Retina (tissue), 1 donor: ENCODE measurements around the gene ADRM1.

Experiments used
- DNase-seq: peaks from one replicate; pipeline ENCODE4 v3.0.0-alpha.2; 2016

ADRM1 gene

DNA sequence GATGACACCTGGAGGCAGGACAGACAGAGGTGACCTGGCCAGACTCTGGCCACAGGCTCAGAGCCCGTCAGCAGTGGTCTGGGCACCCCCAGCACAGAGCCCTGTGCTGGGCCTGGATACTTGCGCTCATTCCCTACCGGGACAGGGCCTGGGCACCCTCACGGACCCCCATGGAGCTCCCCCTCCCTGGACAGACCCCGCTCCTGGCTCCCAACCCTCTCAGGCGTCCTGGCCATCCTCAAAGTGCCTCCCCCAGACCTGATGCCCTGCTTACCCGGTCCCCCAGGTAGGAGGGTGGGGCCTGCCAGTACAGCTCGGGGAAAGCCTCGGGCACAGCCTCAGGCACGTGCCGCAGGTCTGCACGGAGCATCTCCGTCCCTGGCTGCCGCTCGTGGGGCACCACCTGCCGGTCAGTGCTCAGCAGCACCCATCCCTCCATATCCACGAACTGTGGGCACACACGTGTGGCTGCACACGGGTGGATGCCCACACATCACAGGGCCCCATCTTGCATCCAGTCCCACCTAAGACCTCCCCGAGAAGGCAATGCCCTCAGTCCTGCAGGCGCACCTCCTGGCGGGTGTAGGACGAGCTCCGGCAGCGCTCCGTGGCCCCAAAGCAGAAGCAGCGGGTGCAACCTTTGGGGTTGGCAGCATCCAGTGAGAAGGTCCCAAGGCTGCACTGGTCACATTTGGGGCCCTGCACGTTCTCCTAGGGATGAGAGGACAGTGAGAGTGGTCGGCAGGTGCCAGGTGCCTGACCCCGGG lies 24.3 kb downstream of the ADRM1 start:
- DNase-seq: no peak

DNA sequence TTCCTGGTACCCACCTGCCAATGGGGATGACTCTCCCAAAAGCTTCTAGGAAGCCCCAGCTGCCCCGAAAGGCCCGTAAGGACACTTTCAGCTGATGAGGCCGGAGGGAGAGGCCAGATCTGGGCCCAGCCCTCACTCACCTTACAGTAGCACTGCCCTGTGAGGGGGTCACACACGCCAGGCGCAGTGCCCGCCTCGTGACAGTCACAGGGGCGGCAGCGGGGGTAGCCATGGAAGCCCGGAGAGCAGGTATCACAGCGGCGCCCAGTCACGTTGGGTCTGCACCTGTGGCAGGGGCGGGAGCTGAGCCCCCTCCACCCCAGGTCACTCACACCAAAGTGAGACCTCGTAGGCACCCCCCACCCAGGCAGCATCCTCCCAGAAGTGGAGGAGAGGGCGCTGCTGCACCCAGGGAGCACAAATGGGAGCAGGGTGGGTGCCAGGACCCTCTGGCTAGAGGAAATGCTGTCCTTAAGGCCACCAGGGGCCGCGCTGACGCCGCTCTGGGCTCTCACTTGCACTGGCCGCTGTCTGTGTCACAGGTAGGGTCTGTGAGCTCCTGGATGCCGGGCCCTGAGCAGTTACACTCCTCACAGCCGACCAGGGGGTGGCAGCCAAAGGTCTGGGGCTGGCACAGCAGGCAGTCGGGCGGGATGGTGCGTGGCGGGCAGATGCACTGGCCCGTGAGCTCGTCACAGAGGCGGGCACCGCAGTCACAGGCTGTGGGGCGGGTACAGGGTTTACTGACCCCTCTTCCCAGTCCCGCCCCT lies 25.1 kb downstream of the ADRM1 start:
- no peak for DNase-seq

DNA sequence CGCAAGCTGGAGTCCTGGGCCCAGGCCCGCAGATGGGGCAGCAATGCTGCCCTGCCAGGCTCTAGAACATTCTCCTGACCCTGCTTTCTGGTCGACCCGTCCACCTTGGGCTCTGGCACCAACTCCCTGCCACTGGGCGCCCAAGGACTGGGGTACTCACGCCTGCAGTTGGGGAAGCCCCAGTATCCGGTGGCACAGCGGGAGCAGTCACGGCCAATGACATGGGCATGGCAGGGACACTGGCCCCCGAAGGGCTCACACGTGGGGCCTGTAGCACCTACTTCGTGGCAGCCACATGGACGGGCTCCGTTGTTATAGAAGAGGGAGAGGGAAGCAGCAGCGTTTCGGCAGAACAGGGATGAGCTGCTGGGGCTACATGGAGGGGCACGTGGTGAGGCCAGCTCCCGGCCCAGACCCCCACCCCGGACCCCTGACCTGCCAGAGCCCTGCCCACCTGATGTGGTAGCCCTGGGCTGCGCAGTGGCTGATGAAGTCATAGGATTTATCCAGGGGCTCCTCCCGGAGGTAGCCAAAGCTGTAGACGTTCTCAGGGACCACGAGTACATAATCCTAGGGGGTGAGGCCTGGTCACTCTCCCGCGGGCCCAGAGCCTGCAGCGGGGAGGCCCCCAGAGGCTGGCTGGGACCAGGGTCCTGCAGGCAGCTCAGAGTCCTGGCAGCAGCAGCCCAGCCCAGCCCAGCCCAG lies 26.0 kb downstream of the ADRM1 start:
- no peak for DNase-seq

DNA sequence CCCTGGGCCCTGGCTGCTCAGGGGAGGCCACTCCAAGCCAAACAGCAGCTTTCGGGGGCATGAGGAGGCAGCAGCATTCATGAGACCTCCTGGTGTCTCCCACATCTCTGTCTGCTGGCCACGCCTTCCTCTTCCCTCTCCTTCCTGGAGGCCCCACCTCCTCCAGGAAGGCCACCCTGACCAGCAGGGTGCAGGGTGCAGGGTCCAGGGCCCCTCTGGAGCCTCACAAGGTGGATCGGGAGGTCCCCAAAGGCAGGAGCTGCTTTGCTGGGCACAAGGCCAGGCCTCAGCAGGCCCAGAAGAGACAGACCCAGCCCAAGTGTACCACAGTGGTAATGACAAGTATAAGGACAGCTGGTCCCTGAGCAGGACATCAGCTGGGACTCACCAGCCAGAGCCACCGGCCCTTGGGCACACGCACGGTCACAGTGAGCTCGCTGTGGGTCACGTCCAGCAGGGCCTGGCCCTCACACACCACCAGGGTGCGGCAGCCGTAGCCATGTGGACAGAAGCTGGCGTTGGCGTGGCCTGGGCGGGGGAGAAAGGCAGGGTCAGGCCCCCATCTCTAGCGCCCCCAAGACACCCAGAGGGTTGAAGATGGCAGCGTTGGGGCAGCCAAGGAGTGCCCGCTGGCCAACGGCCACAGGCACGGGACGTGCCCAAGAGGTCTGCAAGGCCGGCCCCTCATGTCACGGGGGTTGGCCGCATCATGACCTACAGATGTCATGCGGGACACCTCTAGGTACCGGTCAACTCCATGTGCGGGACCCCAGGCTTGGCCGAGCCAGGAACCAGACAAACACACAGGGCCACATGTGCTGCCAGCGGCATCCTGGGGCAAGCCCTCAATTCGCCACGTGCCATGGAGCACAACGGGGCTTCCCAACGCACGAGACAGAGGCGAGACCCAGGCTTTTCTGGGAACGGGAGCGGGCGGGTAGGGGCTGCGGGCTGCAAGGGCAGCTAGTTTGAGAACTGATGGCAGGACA lies 26.9 kb downstream of the ADRM1 start:
- no peak for DNase-seq

DNA sequence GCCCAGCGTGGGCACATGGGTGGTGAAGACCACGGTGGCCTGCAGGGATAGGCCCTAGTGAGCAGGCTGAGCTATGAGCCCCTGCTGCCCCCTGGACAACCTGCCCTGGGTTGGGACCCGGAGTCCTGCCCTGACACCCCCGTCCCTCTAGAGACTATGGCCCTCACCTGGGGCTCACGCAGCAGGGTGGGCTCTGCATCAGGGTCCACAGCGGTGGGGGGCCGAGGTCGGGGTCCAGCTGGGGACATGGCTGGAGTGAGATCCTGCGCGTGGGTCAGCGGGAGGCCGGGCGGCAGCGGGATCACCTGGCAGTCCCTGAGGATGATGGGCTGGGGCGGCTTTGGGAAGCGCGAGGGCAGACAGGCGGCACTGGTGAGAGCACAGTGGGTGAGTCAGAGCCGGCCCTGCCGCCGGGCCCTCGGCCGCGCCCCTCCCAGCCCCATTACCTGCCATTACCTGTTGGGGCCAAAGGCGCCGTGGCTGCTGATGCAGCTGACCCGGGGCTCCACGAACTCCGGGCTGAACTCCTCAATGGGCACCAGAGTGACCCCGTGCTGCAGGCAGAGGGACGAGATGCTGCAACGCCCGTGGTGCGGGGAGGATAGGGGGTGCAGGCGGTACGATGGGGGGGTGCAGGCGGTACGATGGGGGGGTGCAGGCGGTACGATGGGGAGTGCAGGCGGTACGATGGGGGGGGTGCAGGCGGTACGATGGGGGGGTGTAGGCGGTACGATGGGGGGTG lies 27.9 kb downstream of the ADRM1 start:
- no peak for DNase-seq

DNA sequence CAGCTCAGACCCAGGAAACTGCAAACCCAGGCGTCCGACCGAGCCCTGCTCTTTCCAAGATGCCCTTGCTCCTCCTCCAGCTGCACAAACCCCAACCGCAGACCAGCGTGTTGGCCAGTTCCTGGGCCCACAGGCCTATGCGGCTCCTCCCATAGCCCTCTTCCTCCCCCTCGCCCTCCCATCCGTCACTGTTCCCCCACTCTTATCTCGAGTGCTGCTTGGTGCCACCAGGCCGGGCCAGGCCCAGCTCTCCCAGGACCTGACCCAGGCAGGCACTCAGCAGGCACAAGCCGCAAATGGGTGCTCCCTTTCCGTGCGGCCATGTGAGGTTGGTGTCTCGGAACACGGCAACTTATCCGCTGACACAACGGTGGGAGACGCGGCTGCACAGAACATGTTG lies 28.6 kb downstream of the ADRM1 start:
- DNase-seq: no peak

DNA sequence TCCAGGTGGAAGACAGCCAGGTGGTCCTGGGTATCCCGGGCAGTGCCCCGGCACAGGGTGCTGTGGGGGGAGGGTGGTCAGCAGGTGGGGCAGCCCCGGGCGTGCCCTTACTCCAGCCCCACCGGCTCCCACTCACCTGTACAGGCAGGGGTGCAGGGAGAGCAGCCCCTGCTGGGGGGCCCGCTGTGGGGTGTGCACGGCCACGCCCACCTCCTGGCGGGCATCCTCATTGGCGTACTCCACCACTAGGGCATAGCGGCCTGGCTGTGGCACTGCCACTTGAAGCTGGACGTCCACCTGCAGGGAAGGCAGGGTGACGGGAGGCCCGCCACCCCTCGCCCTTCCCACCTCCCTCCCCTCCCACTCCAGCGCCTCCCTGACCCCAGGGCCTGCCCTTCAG lies 29.6 kb downstream of the ADRM1 start:
- DNase-seq: no peak

DNA sequence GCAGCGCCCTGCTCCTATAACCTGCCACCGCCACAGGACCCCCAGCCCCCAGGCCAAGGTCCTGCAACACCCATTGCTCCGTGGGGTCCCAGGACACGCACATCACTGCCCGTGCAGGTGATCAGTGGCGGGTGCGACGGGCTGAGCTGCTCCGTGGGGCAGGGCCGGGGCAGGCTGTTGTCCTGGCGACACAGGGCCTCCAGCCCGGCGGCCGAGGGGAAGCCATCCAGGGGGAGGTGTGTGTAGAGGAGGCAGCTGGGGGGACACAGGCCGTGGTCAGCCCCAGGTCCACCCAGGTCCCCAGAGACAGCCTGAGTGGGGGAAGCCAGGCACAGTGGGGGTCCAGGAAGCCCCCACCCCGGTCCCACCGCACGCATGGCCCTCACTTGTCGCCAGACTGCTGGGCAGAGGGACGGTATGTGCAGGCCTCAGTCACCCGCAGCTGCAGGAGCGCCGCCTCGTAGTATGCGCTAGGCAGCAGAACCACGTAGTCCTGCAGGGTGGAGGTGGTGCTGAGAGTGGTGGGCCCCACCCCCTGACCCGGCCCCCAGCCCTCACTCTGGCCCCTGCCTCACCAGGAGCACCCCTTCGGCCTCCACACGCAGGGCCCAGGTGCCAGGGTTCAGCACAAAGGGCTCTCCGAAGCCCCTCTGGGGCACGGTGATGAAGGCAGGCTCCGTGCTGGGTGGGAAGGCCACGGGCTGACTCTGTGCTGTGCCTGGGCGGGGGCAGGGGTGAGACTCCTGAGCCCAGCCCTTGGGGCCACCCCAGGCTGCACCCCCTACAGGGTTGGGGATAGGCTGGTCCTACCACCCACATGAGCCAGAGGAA lies 30.4 kb downstream of the ADRM1 start:
- DNase-seq: no peak

DNA sequence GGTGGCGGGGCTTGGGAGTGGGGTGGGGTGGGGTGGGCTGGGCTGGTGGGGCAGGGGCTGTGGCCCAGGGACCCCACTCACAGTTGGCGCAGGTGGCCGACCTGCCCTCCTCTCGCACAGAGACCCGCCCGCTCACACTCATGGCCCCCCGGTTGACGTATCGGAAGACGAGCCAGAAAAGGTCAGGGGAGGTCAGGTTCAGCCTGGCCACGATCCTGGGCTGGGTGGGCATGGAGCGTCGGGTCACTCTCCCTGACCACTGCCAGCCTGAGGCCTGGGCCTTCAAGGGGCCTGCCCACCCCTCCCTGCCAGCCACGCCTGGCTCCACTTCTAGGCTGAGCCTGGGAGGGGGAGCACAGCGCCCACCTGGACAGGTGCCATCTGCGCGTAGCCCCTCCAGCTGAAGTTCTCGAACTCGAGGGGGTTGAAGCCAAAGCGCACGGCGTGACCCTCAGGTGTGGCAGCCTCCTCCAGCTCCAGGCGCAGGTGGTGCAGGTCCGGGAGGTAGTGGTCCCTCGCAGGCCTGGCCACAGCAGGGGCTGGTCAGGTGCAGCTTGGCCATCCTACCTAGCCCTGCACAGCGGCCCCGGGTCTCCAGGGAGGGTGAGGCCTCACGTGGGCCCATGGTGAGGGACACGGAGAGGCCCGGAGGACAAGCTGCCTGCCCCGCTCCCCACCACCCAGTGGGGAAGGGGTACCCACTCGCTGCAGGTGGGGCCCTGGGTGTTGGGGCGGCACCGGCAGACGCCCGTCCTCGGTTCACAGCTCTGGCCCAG lies 31.2 kb downstream of the ADRM1 start:
- DNase-seq: no peak

DNA sequence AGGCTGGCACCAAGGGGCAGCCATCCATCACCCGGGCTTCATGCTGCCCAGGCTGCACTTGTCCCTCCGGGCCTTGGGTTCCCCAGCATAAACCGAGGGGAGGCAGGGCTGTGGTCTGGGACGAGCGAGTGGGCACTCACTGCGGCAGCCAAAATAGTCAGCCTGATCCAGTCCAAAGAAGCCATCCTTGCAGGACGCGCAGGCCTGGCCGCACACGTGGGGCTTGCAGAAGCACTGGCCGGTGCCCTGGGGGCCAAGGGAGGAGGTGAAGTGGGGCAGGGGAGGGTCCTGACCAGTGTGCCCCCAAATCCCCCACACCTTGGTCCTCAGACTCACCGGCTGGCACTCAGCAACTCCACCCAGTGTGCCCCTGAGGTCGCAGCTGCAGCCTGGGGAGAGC lies 32.1 kb downstream of the ADRM1 start:
- DNase-seq: no peak

DNA sequence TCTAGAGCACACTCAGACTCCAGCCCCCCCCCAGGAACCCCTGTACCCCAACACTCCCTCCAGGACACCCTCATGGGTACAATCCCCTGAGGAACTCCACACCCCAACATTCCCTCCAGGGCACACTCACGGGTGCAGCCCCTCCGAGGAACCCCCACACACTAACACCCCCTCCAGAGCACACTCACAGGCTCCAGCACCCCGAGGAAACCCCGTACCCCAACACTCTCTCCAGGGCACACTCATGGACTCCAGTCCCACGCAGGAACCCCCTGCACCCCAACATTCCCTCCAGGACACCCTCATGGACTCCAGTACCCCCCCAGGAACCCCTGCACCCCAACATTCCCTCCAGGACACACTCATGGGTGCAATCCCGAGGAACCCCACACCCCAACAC lies 32.7 kb downstream of the ADRM1 start:
- DNase-seq: no peak

DNA sequence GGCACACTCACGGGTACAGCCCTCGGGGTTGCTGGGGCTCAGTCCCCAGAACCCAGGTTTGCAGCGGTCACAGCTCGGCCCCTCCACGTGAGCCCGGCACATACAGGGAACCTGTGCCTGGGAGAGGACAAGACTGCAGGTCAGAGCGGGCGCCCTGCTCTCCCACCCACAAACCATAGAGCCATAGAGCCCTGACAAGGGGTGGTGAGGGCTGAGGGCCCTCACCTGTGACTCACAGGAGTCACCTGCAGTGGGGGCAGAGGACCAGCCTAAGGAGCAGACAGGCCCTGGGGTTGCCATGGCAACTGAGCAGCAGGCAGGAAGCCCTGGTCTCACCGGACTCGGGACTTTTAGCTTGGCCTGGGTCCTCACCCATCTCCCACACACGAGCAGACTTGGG lies 33.5 kb downstream of the ADRM1 start:
- no peak for DNase-seq

DNA sequence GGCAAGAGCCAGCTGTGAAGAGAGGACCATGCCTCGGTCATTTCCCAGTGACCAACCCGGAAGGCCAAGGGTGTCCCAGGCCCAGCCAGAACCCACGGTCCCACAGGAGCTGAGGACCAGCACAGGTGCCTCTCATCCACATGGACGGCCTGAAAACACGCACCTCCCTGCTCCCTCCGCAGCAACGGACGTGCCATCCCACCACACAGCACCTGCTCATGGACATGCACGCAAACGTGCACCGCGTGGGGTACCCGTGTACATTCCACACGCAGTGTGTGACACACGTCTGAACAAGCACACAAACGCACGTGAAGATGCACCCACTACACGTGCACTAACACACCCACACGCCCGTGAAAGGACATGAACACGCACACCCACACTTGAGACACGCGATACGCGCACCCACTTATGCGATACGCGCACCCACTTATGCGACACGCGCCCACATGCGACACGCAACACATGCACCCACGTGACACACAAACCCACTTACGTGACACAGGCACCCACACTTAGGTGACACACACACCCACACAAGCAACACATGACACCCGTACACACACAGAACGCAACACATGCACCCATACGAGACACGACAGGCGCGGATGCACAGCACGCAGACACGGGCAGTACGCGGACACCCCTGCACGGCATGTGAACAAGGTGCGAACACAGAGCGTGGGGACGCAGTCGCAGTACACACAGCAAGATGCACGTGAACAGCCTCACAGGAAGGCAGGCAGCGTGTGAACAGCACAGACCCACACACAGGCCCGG lies 34.2 kb downstream of the ADRM1 start:
- DNase-seq: no peak

DNA sequence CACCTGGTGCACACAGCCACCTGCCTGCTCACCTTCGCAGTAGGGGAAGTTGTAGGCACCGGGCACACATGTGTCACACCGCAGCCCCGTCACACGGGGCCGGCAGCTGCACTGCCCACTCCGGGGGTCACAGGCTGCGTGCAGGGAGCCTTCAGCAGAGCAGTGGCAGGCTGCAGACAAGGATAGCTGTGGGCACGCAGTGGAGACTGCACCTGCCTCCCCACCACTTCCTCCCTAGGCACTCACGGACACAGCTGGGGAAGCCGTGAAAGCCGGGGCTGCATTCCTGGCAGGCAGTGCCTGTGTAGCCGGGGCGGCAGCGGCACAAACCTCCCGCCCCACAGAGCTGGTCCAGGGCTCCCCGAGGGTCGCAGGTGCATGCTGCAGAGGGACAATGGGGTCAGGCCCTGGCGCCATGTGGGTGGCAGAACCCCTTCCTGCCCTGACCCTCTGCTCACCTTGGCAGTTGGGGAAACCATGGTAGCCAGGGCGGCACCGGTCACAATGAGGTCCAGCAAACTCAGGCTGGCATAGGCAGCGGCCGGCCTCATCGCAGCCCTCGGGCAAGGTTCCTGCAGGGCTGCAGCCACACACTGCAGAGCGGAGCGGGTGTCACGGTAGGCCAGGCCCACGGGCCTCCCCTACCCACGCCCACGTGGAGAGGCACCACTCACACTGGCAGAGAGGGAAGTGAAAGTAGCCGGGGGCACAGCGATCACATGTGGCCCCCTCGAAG lies 34.9 kb downstream of the ADRM1 start:
- no peak for DNase-seq

DNA sequence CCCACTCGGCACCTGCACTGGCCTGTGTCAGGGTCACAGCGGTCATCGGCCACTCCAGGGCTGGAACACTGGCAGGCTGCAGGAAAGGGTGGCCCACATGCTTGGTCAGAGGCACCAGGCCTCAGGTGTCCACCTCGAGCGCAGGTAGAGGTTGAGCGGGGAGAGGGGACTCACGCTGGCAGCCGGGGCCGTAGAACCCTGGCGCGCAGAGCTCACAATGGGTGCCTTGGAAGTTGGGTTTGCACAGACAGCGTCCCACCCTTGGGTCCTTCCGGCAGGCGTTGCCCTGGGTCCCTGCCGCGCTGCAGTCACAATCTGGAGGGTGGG lies 35.5 kb downstream of the ADRM1 start:
- no peak for DNase-seq

DNA sequence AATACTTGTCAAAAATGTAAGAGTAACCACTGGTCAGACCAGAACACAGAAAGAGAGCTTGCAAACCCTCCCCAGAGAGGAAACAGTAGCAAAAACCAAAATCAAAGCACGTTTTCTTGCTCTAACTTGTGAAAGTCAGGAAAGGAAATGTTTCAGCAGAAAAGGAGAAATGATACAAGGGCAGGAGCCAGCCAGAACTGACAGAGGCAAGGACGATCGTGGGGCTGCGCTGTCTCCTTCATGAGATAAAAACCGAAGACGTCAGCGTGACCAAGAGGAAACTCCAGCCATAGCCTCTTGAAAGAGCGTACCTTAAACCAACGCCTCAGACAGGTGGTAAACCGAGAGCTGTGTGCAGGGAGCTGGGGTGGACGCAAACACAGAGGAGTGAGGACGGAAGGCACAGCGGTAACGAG lies 36.9 kb downstream of the ADRM1 start:
- no peak for DNase-seq

DNA sequence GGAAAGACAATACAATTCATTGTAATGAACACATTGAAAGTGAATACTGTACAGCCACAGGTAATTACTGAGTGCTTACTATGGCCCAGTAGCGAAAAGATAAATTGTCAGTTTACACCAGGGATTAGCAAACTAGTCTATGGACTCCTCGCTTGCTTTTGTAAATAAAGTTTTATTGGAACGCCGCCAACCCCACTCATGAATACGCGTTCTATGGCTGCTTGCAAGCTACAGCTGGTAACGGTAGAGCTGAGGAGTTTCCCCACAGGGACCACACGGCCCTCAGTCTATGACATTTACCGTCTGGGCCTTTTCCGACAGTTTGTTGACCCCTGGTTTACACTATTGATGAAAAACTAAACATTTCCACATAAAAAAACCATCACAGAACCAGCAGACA lies 40.1 kb downstream of the ADRM1 start:
- DNase-seq: no peak

DNA sequence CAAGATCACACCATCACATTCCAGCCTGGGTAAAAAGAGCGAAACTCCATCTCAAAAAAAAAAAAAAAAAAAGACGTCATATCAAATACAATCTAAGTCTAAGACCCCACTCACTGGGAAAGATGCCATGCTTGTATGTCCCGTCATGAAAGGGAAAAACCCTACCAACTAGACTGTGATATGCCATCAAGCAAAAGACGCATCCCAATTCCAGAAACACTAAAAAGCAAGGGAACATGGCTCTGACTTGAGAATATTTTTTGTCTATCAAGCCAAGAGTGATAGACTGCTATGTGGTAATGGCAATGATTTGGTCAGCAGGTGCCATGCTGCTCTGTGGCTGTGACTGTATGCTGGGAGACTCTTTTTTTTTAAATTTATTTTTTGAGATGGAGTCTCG lies 41.3 kb downstream of the ADRM1 start:
- no peak for DNase-seq

DNA sequence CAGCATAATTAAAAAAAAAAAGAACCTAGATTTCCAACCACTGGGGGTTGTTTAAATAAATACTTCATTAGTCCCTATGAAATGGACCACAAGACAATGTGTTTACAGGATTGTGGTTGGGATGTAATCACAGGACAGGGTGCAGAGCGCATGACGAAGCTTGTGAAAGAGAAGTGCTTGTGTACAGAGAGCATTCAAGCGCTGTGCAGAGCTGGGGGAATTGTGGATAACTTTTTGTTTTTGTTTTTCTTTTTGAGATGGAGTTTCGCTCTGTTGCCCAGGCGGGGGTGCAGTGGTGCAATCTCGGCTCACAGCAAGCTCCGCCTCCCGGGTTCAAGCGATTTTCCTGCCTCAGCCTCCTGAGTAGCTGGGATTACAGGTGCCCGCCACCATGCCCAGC lies 42.0 kb downstream of the ADRM1 start:
- no peak for DNase-seq
